PC-9 (cell line): ENCODE data around the gene OR9Q1. TPM values are rescaled to one million over a fixed set of nuclear protein-coding genes. Genes with fewer than 3 reads are reported as not detected.

Experiments used
- BruUV-seq: library from RNA; stranded (reverse); fragments of 400-500 nt; replicated peaks from 2 replicates; lab custom pipeline; 2021; lab: Mats Ljungman, UMichigan
- CTCF ChIA-PET: fragments of 300-600 bp; sonication (Branson Sonifier 250); formaldehyde crosslinking; loops from one replicate; lab custom pipeline; 2022; ENCODE audit warnings: antibody characterized with exemption; lab: Charles Lee
- POLR2A ChIA-PET: fragments of 300-600 bp; sonication (Branson Sonifier 250); formaldehyde crosslinking; loops from one replicate; lab custom pipeline; 2022; ENCODE audit warnings: antibody characterized with exemption; ENCODE audit not compliant: unreplicated experiment; lab: Charles Lee
- DNase-seq, 2 experiments: peaks; one replicate each; pipeline versions ENCODE4 v3.0.0 to v3.0.0-alpha.2; 2015 to 2022; ENCODE audit warnings: mixed read lengths in 1 of 2
- H2AFZ ChIP-seq: fragments of 200-600 bp; sonication (generic); 2 replicates; pipeline ENCODE4 v1.8.1; 2017; ENCODE audit warnings: antibody characterized with exemption
- H3F3A ChIP-seq: fragments of 200-600 bp; sonication (generic); 2 replicates; pipeline ENCODE4 v1.8.1; 2017; ENCODE audit warnings: antibody characterized with exemption, mild to moderate bottlenecking, low read depth; ENCODE audit not compliant: insufficient read depth
- H3K27ac ChIP-seq: fragments of 200-600 bp; sonication (generic); 2 replicates; pipeline ENCODE4 v1.6.1; 2016; ENCODE audit warnings: mixed run types
- H3K27me3 ChIP-seq: fragments of 200-600 bp; sonication (generic); 2 replicates; pipeline ENCODE4 v1.6.1; 2016; ENCODE audit warnings: low read depth, mixed run types; ENCODE audit not compliant: insufficient read depth
- H3K36me3 ChIP-seq: fragments of 200-600 bp; sonication (generic); 2 replicates; pipeline ENCODE4 v1.6.1; 2016; ENCODE audit warnings: low read depth, mixed run types
- H3K4me1 ChIP-seq: fragments of 200-600 bp; sonication (generic); replicated peaks from 2 replicates; pipeline ENCODE4 v1.6.1; 2016; ENCODE audit warnings: mixed run types; ENCODE audit not compliant: insufficient read depth
- H3K4me2 ChIP-seq: fragments of 200-600 bp; sonication (generic); 2 replicates; pipeline ENCODE4 v1.6.1; 2017; ENCODE audit warnings: mixed run types
- H3K4me3 ChIP-seq: fragments of 200-600 bp; sonication (generic); 2 replicates; pipeline ENCODE4 v1.6.1; 2016; ENCODE audit warnings: mixed run types
- H3K79me2 ChIP-seq: fragments of 200-600 bp; sonication (generic); 2 replicates; pipeline ENCODE4 v1.6.1; 2017; ENCODE audit warnings: low read depth, mixed run types
- H3K9me2 ChIP-seq: fragments of 200-600 bp; sonication (generic); 2 replicates; pipeline ENCODE4 v1.8.1; 2017; ENCODE audit warnings: mild to moderate bottlenecking; ENCODE audit not compliant: insufficient read depth
- H3K9me3 ChIP-seq: fragments of 200-600 bp; sonication (generic); 2 replicates; pipeline ENCODE4 v1.8.1; 2016; ENCODE audit warnings: low read depth; ENCODE audit not compliant: insufficient read depth
- H4K20me1 ChIP-seq: fragments of 200-600 bp; sonication (generic); 2 replicates; pipeline ENCODE4 v1.8.1; 2017; ENCODE audit not compliant: insufficient read depth
- CTCF ChIP-seq: fragments of 200-600 bp; sonication (generic); conservative IDR thresholded peaks from 2 replicates; pipeline ENCODE4 v1.6.1; 2017; ENCODE audit warnings: mixed run types, antibody characterized with exemption, mild to moderate bottlenecking, moderate library complexity
- EZH2 ChIP-seq: fragments of 200-600 bp; sonication (generic); IDR thresholded peaks from 2 replicates; pipeline ENCODE4 v1.8.0; 2017; ENCODE audit warnings: antibody characterized with exemption, low read depth
- intact Hi-C: fragments of 100-400 bp; cut with micrococcal nuclease; formaldehyde crosslinking; loops from one replicate; pipeline ENCODE4 v1.10.0; 2022; ENCODE audit not compliant: unreplicated experiment
- total RNA-seq: library from RNA; stranded (reverse); gene quantifications from 2 replicates; pipeline ENCODE4 v1.2.3, GENCODE V29; 2021

Gene OR9Q1
- total RNA-seq, 1 experiment from 2014 or later, result not detected

- ChIA-PET CTCF (no interaction called here), POLR2A (interaction anchor here (0.6 kb wide), 1 partner anchor 11 kb away, joined by 4 read pairs; no protein-coding TSS in a partner anchor)
- Histone ChIP-seq H4K20me1 (no peaks in the 10 kb centered on the region), H3K9me2 (no peaks in the 10 kb centered on the region), H2AFZ (no peak overlapping the region), H3K4me2 (no peak overlapping the region), H3K27ac (no peak overlapping the region), H3K79me2 (no peaks in the 10 kb centered on the region), H3K36me3 (no peaks in the 10 kb centered on the region), H3K4me3 (no peak overlapping the region), H3K4me1 (no peaks in the 10 kb centered on the region), H3K9me3 (no peaks in the 10 kb centered on the region), H3K27me3 (peaks cover 6% of the 10 kb centered on the region; the same call in 1 of the 2 replicates), H3F3A (no peaks in the 10 kb centered on the region)
- no TSS peak for BruUV-seq
- intact Hi-C loops, result no loop called here
- TF ChIP-seq EZH2 (no peak), CTCF (no peak)
- DNase-seq, result no peak
Observed at GRCh38 chr11:58027341-58027740, 3.7 kb downstream of the OR9Q1 start.

GRCh38 chr11:58028687-58029411 is 5.2 kb downstream of the OR9Q1 start:
- Histone ChIP-seq H3F3A (no peaks in the 10 kb centered on the region), H3K27me3 (peaks cover 6% of the 10 kb centered on the region; the same call in 1 of the 2 replicates), H3K9me2 (no peaks in the 10 kb centered on the region), H4K20me1 (no peaks in the 10 kb centered on the region), H3K4me1 (no peaks in the 10 kb centered on the region), H3K27ac (no peak overlapping the region), H3K36me3 (no peaks in the 10 kb centered on the region), H3K4me3 (no peak overlapping the region), H2AFZ (no peak overlapping the region), H3K79me2 (no peaks in the 10 kb centered on the region), H3K9me3 (no peaks in the 10 kb centered on the region), H3K4me2 (no peak overlapping the region)
- ChIA-PET POLR2A (no interaction called here), CTCF (no interaction called here)
- TF ChIP-seq EZH2 (no peak), CTCF (no peak)
- no peak for DNase-seq
- no TSS peak for BruUV-seq
- intact Hi-C loops, result no loop called here

GRCh38 chr11:58030653-58031052 is 7.0 kb downstream of the OR9Q1 start, which contains the start of gene OR6Q1:
OR6Q1 (plus strand) TSS chr11:58030953; CDS start chr11:58030953, 0 bp downstream.
- no peaks in the 10 kb centered on the region for H3K36me3 ChIP-seq
- no peaks in the 10 kb centered on the region for H3K9me3 ChIP-seq
- no peak within 1 kb of the TSS for H3K27ac ChIP-seq
- intact Hi-C loops, result no loop called here
- ChIA-PET POLR2A (interaction anchor here (0.6 kb wide), 1 partner anchor 207 kb away, joined by 3 read pairs; no protein-coding TSS in a partner anchor), CTCF (no interaction called here)
- peaks cover 6% of the 10 kb centered on the region; the same call in 1 of the 2 replicates for H3K27me3 ChIP-seq
- H3K4me1 ChIP-seq, result no peaks in the 10 kb centered on the region
- H3K4me2 ChIP-seq, result no peak within 1 kb of the TSS
- BruUV-seq, result no TSS peak
- H2AFZ ChIP-seq, result no peak within 1 kb of the TSS
- no peaks in the 10 kb centered on the region for H3K79me2 ChIP-seq
- DNase-seq, result no peak
- H3F3A ChIP-seq, result no peaks in the 10 kb centered on the region
- no peak for TF ChIP-seq EZH2
- no peak within 1 kb of the TSS for H3K4me3 ChIP-seq
- no peaks in the 10 kb centered on the region for H4K20me1 ChIP-seq
- no peaks in the 10 kb centered on the region for H3K9me2 ChIP-seq
